Measurements from ENCODE around the gene CACNB4. TPM values are rescaled to one million over a fixed set of nuclear protein-coding genes. Genes with fewer than 3 reads are reported as not detected.

CACNB4 gene
- total and polyA plus RNA-seq, 9 of the 15 experiments (the other 6 are each of a cell fraction or from before 2014, with no cell fraction given) = 0.01 to 0.20 (median 0.04) TPM; not detected in 1

- DNase-seq (ENCODE audit: extremely low read depth in 1 of 4, low spot score in 3 of 4) (no peak), ATAC-seq (no peak; the same call in 2 of the 3 replicates), FAIRE-seq (no peak)
- 3% methylated on average over 5 of the region's 5 CpGs for WGBS (ENCODE audit: insufficient coverage, low coverage, missing lambda C conversion rate)
- ChIA-PET CTCF (ENCODE audit: low intra/inter-chr PET ratio) (no interaction called here), POLR2A (no interaction called here)
- no peak overlapping the region for H2AFZ ChIP-seq (ENCODE audit: low read depth, low read length)
- H3K4me2 ChIP-seq (ENCODE audit: insufficient read depth, low read length) = no peak overlapping the region
- H3K27me3 ChIP-seq (ENCODE audit: control insufficient read depth in 2 of 2, insufficient read depth in 2 of 2, low read length in 2 of 2) = peaks cover 25 to 34% of the 10 kb centered on the region in 2 experiments
- in situ Hi-C loops (cut with MboI) = no loop called here
- no peaks in the 10 kb centered on the region for H3K79me2 ChIP-seq (ENCODE audit: control insufficient read depth, insufficient read depth, low read length)
- no TSS peak for BruUV-seq (replicated peaks)
- no peak overlapping the region for H3K4me3 ChIP-seq
- intact Hi-C loops (cut with micrococcal nuclease) = no loop called here
- no peak overlapping the region for H3K27ac ChIP-seq (ENCODE audit: extremely low read depth, low read depth, low read length)
- no peaks in the 10 kb centered on the region for H4K20me1 ChIP-seq (replicated peaks; ENCODE audit: control insufficient read depth, insufficient read depth, low read length)
- H3K9me1 ChIP-seq (ENCODE audit: control insufficient read depth, insufficient read depth, low read length) = no peaks in the 10 kb centered on the region
- H3K9ac ChIP-seq (ENCODE audit: insufficient read depth in 1 of 2, low read depth in 2 of 2, low read length in 2 of 2) = no peak overlapping the region
- no peak for TF ChIP-seq JUND (IDR thresholded peaks at IDR 0.05; ENCODE audit: borderline replicate concordance, low read depth, low read length)
- TF ChIP-seq JUND (tag; IDR thresholded peaks at IDR 0.05; ENCODE audit: borderline replicate concordance, low read depth, low read length) = no peak
- no peak for TF ChIP-seq RBM39 (optimal IDR thresholded peaks at IDR 0.05; ENCODE audit: low read depth, low read length)
- TF ChIP-seq FOXM1 (IDR thresholded peaks at IDR 0.05; ENCODE audit: low read depth) = no peak
- TF ChIP-seq FOXM1 (CRISPR knock-in tag; IDR thresholded peaks at IDR 0.05; ENCODE audit: low read depth) = no peak
- no peak for TF ChIP-seq ZNF592 (IDR thresholded peaks at IDR 0.05)
- TF ChIP-seq RNF2 (IDR thresholded peaks at IDR 0.05) = 0 out of 2 replicates have a peak, but pooled peaks have one; percentile 30
- no peak for TF ChIP-seq SFPQ (IDR thresholded peaks at IDR 0.05; ENCODE audit: low read depth, low read length)
- no peaks in the 10 kb centered on the region for H3K9me3 ChIP-seq (replicated peaks; ENCODE audit: control insufficient read depth, insufficient read depth, low read depth, low read length)
- no peaks in the 10 kb centered on the region for H3K36me3 ChIP-seq (ENCODE audit: control insufficient read depth, insufficient read depth, low read length)
- H3K4me1 ChIP-seq (replicated peaks in 1 of 2; ENCODE audit: control insufficient read depth in 2 of 2, insufficient read depth in 2 of 2, low read length in 2 of 2) = no peaks in the 10 kb centered on the region
Observed at GRCh38 chr2:151869291-151869690, 229.6 kb downstream of the CACNB4 start.

Data from K562 (cell line).